Fibroblast of skin of right biceps (primary cell): Measurements from ENCODE around the gene TYW1.
"Not testable (repeated sequence)": the region's sequence is repeated elsewhere in the genome, so short reads cannot be mapped to it uniquely, and the experiment has no call there.

ENCODE experiments used
- DNase-seq: peaks from one replicate; pipeline ENCODE4 v3.0.0-alpha.2; 2013

Gene TYW1

GRCh38 chr7:66996444-66997191, at the start of gene TYW1:
TSS of gene TYW1 (plus strand) at chr7:66996833. CDS start at chr7:66996979, 146 bp downstream.
- DNase-seq = peak; percentile 98

- no peak for DNase-seq
Observed at GRCh38 chr7:66948480-66949109, 48.0 kb upstream of the TYW1 start.

GRCh38 chr7:66950311-66950710, 46.3 kb upstream of the TYW1 start:
- DNase-seq = no peak

GRCh38 chr7:66950763-66951162, 45.9 kb upstream of the TYW1 start:
- DNase-seq = no peak

- peak; percentile 62 for DNase-seq
Observed at GRCh38 chr7:66952343-66953043, 44.1 kb upstream of the TYW1 start.

GRCh38 chr7:66953044-66953427, 43.6 kb upstream of the TYW1 start:
- DNase-seq = no peak

GRCh38 chr7:66957595-66958290, 38.9 kb upstream of the TYW1 start:
- no peak for DNase-seq

GRCh38 chr7:66958538-66959350, 37.9 kb upstream of the TYW1 start:
- DNase-seq = no peak

GRCh38 chr7:66960192-66960591, 36.4 kb upstream of the TYW1 start:
- DNase-seq = no peak

- DNase-seq = no peak
Observed at GRCh38 chr7:66961096-66961495, 35.5 kb upstream of the TYW1 start.

- peak; percentile 41 for DNase-seq
Observed at GRCh38 chr7:66964411-66964810, 32.2 kb upstream of the TYW1 start.

- DNase-seq = no peak
Observed at GRCh38 chr7:66967029-66967428, 29.6 kb upstream of the TYW1 start.

- not testable (repeated sequence) for DNase-seq
Observed at GRCh38 chr7:66969001-66969400, 27.6 kb upstream of the TYW1 start.

- DNase-seq = no peak
Observed at GRCh38 chr7:66970310-66970709, 26.3 kb upstream of the TYW1 start.

- peak; percentile 30 for DNase-seq
Observed at GRCh38 chr7:66974986-66975590, 21.5 kb upstream of the TYW1 start.

GRCh38 chr7:66978312-66978711, 18.3 kb upstream of the TYW1 start:
- not testable (repeated sequence) for DNase-seq

GRCh38 chr7:66979013-66979412, 17.6 kb upstream of the TYW1 start:
- not testable (repeated sequence) for DNase-seq

GRCh38 chr7:66980336-66980735, 16.3 kb upstream of the TYW1 start:
- DNase-seq = not testable (repeated sequence)

GRCh38 chr7:66989552-66989951, 7.1 kb upstream of the TYW1 start:
- DNase-seq = not testable (repeated sequence)

- DNase-seq = not testable (repeated sequence)
Observed at GRCh38 chr7:66994051-66994450, 2.6 kb upstream of the TYW1 start.

- peak; percentile 84 for DNase-seq
Observed at GRCh38 chr7:66994691-66995049, 2.0 kb upstream of the TYW1 start.
